Dendritic cell treated with granulocyte-macrophage colony-stimulating factor and Interleukin-4, amounts not matched to agents 40 ng/mL and 50 ng/mL, for 4 days (primary cell): ENCODE measurements around the gene POU5F2.

Source experiments
- H3K27ac Mint-ChIP-seq: one replicate; pipeline ENCODE4 v1.8.0; 2022; ENCODE audit warnings: mild to moderate bottlenecking, mixed read lengths
- H3K27me3 Mint-ChIP-seq: one replicate; pipeline ENCODE4 v1.8.0; 2022; ENCODE audit warnings: mild to moderate bottlenecking, mixed read lengths
- H3K36me3 Mint-ChIP-seq: one replicate; pipeline ENCODE4 v1.8.0; 2022; ENCODE audit warnings: low read depth, mixed read lengths
- H3K4me1 Mint-ChIP-seq: one replicate; pipeline ENCODE4 v1.8.0; 2022; ENCODE audit warnings: low read depth, mixed read lengths
- H3K4me3 Mint-ChIP-seq: one replicate; pipeline ENCODE4 v1.8.0; 2022; ENCODE audit warnings: mild to moderate bottlenecking, moderate library complexity, mixed read lengths
- H3K9me3 Mint-ChIP-seq: one replicate; pipeline ENCODE4 v1.8.0; 2022; ENCODE audit warnings: mixed read lengths
- intact Hi-C: fragments of 100-400 bp; cut with micrococcal nuclease; formaldehyde crosslinking; loops from one replicate; pipeline ENCODE4 v1.15.0; 2022

Gene POU5F2

GRCh38 chr5:93731987-93732386 is 9.4 kb downstream of the POU5F2 start:
- Mint-ChIP-seq H3K4me3 (no peak overlapping the region), H3K4me1 (no peaks in the 10 kb centered on the region), H3K27me3 (no peaks in the 10 kb centered on the region), H3K36me3 (peaks cover 6% of the 10 kb centered on the region), H3K27ac (no peak overlapping the region), H3K9me3 (no peaks in the 10 kb centered on the region)
- intact Hi-C loops = no loop called here

GRCh38 chr5:93726595-93726994 is 14.8 kb downstream of the POU5F2 start:
- Mint-ChIP-seq H3K4me1 (no peaks in the 10 kb centered on the region), H3K27me3 (no peaks in the 10 kb centered on the region), H3K36me3 (no peaks in the 10 kb centered on the region), H3K27ac (no peak overlapping the region), H3K4me3 (no peak overlapping the region), H3K9me3 (no peaks in the 10 kb centered on the region)
- intact Hi-C loops = no loop called here

DNA sequence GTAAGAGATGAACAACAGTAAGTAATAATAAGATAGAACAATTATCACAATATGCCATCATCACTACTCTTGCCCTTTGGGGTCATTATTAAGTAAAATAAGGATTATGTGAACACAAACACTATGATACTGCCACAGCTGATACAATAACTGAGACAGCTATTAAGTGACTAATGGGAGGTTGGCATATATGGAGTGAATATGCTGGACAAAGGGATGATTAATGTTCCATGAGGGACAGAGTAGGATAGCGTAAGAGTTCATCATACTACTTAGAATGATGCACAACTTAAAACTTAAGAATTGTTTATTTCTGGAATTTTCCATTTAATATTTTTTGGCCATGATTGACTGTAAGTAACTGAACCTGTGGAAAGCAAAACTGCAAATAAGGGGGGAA is 16.6 kb downstream of the POU5F2 start:
- Mint-ChIP-seq H3K9me3 (no peaks in the 10 kb centered on the region), H3K4me1 (no peaks in the 10 kb centered on the region), H3K27ac (no peak overlapping the region), H3K27me3 (no peaks in the 10 kb centered on the region), H3K4me3 (no peak overlapping the region), H3K36me3 (no peaks in the 10 kb centered on the region)
- intact Hi-C loops = no loop called here

DNA sequence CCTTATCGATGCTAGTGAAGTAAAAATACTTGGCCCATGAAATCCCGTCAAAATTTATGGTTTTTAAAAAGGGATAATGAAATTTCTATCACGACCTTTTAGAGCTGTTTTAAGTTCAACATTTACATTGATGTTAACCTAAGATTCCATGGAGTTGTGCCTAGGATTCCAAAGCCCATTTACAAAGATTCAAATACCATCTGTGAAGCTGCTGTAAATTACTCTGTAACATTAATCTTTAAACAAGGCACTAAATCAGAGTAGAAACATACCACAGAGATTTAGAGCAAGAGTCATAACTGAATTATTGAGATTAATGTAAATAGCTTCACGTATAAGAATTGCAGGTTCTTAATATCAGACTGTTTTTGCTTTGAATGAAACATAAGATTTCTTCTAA is 17.7 kb downstream of the POU5F2 start:
- intact Hi-C loops = no loop called here
- H3K4me1 Mint-ChIP-seq = no peaks in the 10 kb centered on the region
- H3K4me3 Mint-ChIP-seq = no peak overlapping the region
- no peak overlapping the region for H3K27ac Mint-ChIP-seq
- no peaks in the 10 kb centered on the region for H3K9me3 Mint-ChIP-seq
- no peaks in the 10 kb centered on the region for H3K36me3 Mint-ChIP-seq
- H3K27me3 Mint-ChIP-seq = no peaks in the 10 kb centered on the region

DNA sequence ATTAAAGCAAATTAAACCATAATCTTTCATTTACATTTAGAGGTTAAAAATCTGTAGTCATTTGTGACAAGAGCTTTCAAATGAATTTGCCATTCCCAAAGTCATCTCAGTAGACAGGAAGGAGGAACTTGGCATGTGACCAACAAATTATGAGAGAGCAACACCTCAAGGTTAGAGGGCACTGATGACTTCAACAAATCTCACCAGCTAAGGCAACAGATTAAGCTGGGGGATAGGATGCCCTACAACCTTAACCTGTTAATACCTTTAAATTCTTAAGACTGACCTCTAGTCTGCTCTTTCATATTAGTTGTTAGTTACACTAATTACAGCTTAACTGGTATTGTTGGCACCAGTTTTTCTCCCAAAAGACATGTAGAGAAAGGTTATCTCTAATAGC is 18.4 kb downstream of the POU5F2 start:
- intact Hi-C loops = no loop called here
- Mint-ChIP-seq H3K4me1 (no peaks in the 10 kb centered on the region), H3K4me3 (no peak overlapping the region), H3K27ac (no peak overlapping the region), H3K9me3 (no peaks in the 10 kb centered on the region), H3K27me3 (no peaks in the 10 kb centered on the region), H3K36me3 (no peaks in the 10 kb centered on the region)

DNA sequence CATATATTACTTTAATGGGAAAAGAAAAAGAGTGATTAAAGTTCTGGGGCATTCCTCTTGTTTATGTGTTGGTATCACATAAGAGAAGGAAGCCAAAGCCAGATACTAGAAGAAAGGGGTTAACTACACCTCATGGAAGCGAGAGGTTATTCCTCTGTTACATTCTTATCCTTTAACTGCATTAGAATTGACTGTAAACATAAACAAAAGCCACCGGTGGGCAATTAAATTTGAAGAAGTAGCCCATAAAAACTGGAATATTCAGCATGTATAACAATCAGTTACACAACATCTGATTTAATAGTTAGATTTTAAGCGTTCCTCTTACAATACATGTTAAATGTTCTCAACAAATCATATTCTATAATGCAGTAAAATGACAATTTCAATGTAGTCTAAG is 18.8 kb downstream of the POU5F2 start:
- no peaks in the 10 kb centered on the region for H3K9me3 Mint-ChIP-seq
- no peaks in the 10 kb centered on the region for H3K4me1 Mint-ChIP-seq
- no peak overlapping the region for H3K4me3 Mint-ChIP-seq
- no peaks in the 10 kb centered on the region for H3K36me3 Mint-ChIP-seq
- no peak overlapping the region for H3K27ac Mint-ChIP-seq
- no peaks in the 10 kb centered on the region for H3K27me3 Mint-ChIP-seq
- intact Hi-C loops = no loop called here

GRCh38 chr5:93721511-93721910 is 19.9 kb downstream of the POU5F2 start:
- Mint-ChIP-seq H3K27me3 (no peaks in the 10 kb centered on the region), H3K9me3 (no peaks in the 10 kb centered on the region), H3K4me1 (no peaks in the 10 kb centered on the region), H3K36me3 (no peaks in the 10 kb centered on the region), H3K4me3 (no peak overlapping the region), H3K27ac (no peak overlapping the region)
- intact Hi-C loops = no loop called here

GRCh38 chr5:93721071-93721470 is 20.3 kb downstream of the POU5F2 start:
- intact Hi-C loops = no loop called here
- no peaks in the 10 kb centered on the region for H3K4me1 Mint-ChIP-seq
- no peaks in the 10 kb centered on the region for H3K9me3 Mint-ChIP-seq
- H3K4me3 Mint-ChIP-seq = no peak overlapping the region
- H3K27ac Mint-ChIP-seq = no peak overlapping the region
- no peaks in the 10 kb centered on the region for H3K27me3 Mint-ChIP-seq
- H3K36me3 Mint-ChIP-seq = no peaks in the 10 kb centered on the region

- no peaks in the 10 kb centered on the region for H3K36me3 Mint-ChIP-seq
- H3K4me3 Mint-ChIP-seq = no peak overlapping the region
- H3K9me3 Mint-ChIP-seq = no peaks in the 10 kb centered on the region
- H3K4me1 Mint-ChIP-seq = no peaks in the 10 kb centered on the region
- intact Hi-C loops = no loop called here
- H3K27me3 Mint-ChIP-seq = no peaks in the 10 kb centered on the region
- no peak overlapping the region for H3K27ac Mint-ChIP-seq
Observed at GRCh38 chr5:93717162-93717561, 24.2 kb downstream of the POU5F2 start.

GRCh38 chr5:93716453-93716852 is 24.9 kb downstream of the POU5F2 start:
- Mint-ChIP-seq H3K4me1 (no peaks in the 10 kb centered on the region), H3K27me3 (no peaks in the 10 kb centered on the region), H3K36me3 (no peaks in the 10 kb centered on the region), H3K9me3 (no peaks in the 10 kb centered on the region), H3K27ac (no peak overlapping the region), H3K4me3 (no peak overlapping the region)
- intact Hi-C loops = no loop called here

GRCh38 chr5:93715761-93716160 is 25.6 kb downstream of the POU5F2 start:
- intact Hi-C loops = no loop called here
- H3K4me3 Mint-ChIP-seq = no peak overlapping the region
- no peaks in the 10 kb centered on the region for H3K36me3 Mint-ChIP-seq
- H3K9me3 Mint-ChIP-seq = no peaks in the 10 kb centered on the region
- no peaks in the 10 kb centered on the region for H3K27me3 Mint-ChIP-seq
- H3K4me1 Mint-ChIP-seq = no peaks in the 10 kb centered on the region
- no peak overlapping the region for H3K27ac Mint-ChIP-seq

DNA sequence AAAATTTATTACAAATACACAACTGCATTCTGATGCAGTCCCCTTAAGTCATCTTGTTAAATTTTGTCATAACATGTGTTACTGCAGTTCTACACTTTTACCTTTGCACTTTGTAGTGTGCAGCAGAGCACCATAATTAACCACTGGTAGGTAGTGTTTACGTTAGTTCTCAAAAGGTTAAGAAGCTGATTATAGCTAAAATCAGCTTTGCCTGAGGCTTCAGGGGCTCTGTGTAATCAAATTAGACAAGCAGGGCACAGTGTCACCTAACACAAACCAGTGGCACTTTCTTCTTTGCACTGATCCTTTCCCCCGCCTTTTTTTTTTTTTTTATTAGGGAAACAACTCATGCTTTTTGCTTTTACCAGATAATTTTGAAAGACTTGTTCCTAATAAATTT is 26.1 kb downstream of the POU5F2 start:
- Mint-ChIP-seq H3K27ac (no peak overlapping the region), H3K9me3 (no peaks in the 10 kb centered on the region), H3K36me3 (no peaks in the 10 kb centered on the region), H3K4me3 (no peak overlapping the region), H3K27me3 (no peaks in the 10 kb centered on the region), H3K4me1 (no peaks in the 10 kb centered on the region)
- intact Hi-C loops = no loop called here

DNA sequence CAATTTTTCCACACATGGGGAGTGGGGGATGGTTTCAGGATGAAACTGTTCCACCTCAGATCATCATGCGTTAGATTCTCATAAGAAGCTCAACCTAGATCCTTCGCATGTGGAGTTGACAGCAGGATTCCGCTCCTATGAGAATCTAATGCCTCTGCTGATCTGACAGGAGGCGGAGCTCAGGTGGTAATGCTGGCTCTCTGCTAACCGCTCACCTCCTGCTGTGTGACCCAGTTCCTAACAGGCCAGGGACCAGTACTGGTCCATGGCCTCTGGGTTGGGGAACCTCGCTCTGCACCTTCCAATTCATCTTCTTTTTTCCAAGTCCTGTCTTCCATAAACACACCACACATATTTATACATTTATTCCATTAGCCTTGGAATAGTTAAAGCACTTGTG is 33.0 kb downstream of the POU5F2 start:
- H3K27me3 Mint-ChIP-seq = no peaks in the 10 kb centered on the region
- no peaks in the 10 kb centered on the region for H3K9me3 Mint-ChIP-seq

GRCh38 chr5:93705896-93706295 is 35.5 kb downstream of the POU5F2 start:
- Mint-ChIP-seq H3K4me3 (no peak overlapping the region), H3K27ac (no peak overlapping the region), H3K9me3 (no peaks in the 10 kb centered on the region), H3K36me3 (no peaks in the 10 kb centered on the region), H3K4me1 (no peaks in the 10 kb centered on the region), H3K27me3 (no peaks in the 10 kb centered on the region)
- intact Hi-C loops = no loop called here

More for the DNA sequence above, 33.0 kb downstream of the POU5F2 start:
- no peak overlapping the region for H3K27ac Mint-ChIP-seq
- H3K36me3 Mint-ChIP-seq = no peaks in the 10 kb centered on the region
- intact Hi-C loops = no loop called here
- no peaks in the 10 kb centered on the region for H3K4me1 Mint-ChIP-seq
- no peak overlapping the region for H3K4me3 Mint-ChIP-seq

DNA sequence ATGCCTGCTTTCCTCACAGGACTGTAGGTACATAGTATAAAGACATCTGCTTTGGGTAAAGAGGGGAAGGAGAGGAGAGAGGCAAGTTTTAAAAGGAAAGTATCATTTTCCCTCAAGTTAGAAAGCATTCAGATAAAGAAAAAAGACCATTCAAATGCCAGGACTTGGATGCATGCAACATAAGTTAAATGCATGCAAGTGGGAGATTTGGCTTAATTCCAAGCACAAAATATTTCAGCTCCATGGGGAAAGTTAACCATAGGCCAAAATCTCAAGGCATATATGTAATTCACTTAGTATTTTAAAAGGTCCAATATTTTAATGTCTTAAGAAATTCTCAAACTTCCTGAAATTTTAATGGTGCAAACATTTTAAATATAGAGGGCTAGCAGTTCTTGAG is 36.4 kb downstream of the POU5F2 start:
- H3K27me3 Mint-ChIP-seq = no peaks in the 10 kb centered on the region
- no peak overlapping the region for H3K27ac Mint-ChIP-seq
- H3K4me3 Mint-ChIP-seq = no peak overlapping the region
- no peaks in the 10 kb centered on the region for H3K36me3 Mint-ChIP-seq
- intact Hi-C loops = no loop called here
- no peaks in the 10 kb centered on the region for H3K9me3 Mint-ChIP-seq
- H3K4me1 Mint-ChIP-seq = no peaks in the 10 kb centered on the region

DNA sequence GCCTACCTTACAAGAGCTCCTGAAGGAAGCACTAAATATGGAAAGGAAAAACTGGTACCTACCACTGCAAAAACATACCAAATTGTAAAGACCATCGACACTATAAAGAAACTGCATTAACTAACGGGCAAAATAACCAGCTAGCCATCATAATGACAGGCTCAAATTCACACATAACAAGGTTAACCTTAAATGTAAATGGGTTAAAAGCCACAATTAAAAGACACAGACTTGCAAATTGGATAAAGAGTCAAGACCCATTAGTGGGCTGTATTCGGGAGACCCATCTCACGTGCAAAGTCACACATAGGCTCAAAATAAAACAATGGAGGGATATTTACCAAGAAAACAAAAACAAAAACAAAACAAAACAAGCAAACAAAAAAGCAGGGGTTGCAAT is 49.4 kb downstream of the POU5F2 start:
- peaks cover 9% of the 10 kb centered on the region for H3K36me3 Mint-ChIP-seq
- intact Hi-C loops = no loop called here
- H3K27ac Mint-ChIP-seq = no peak overlapping the region
- H3K9me3 Mint-ChIP-seq = peaks cover 56% of the 10 kb centered on the region
- no peak overlapping the region for H3K4me3 Mint-ChIP-seq
- no peaks in the 10 kb centered on the region for H3K4me1 Mint-ChIP-seq
- no peaks in the 10 kb centered on the region for H3K27me3 Mint-ChIP-seq
